GOT3 (cell line): ENCODE results near the gene ARHGAP24.
"Not testable (repeated sequence)": the region's sequence is repeated elsewhere in the genome, so short reads cannot be mapped to it uniquely, and the experiment has no call there.

Source experiments
- DNase-seq: peaks from one replicate; lab custom pipeline; 2025; ENCODE audit warnings: mixed read lengths; lab: John Stamatoyannopoulos, UW

Gene ARHGAP24

GRCh38 chr4:85961887-85962286 is 486.9 kb downstream of the ARHGAP24 start:
- DNase-seq: no peak

DNA sequence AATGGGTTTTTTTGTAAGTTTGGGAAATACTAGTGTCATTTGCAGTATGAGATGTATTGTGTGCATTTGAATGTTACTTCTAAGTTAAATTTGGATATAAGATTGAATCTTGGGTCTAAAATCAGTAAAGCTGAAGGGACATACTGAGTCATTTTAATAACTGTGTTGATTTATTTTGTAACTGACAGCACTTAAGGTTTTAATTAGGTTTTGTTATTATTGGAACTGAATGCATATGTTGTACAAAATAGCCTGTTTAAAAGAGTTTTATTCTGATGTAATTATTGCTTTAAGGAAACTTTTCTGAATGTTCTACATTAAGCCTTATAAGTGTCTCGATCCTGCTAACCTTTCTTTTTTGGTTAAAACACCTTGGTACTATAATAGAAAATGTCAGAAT is 488.3 kb downstream of the ARHGAP24 start:
- DNase-seq: no peak

DNA sequence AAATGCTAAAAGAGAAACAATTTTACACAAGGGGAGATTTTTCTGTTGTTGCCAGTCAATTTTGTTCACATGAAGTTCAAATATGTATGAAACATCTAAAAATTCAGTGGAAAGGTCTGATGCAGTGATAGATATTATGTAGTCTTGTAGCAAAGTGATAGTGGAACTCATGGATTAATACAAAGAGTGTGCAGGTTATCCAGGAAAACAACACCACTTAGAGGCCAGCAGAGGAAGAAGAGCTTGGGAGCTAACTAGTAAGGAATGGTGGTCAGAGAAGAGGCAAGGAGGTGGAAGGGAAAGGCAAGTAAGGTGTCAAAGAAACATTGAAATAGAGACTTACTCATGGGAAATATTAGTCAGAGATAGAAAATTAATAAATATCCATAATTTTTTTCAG is 489.3 kb downstream of the ARHGAP24 start:
- DNase-seq: no peak

GRCh38 chr4:85965017-85965416 is 490.1 kb downstream of the ARHGAP24 start:
- DNase-seq: not testable (repeated sequence)

GRCh38 chr4:85965529-85965928 is 490.6 kb downstream of the ARHGAP24 start:
- no peak for DNase-seq

DNA sequence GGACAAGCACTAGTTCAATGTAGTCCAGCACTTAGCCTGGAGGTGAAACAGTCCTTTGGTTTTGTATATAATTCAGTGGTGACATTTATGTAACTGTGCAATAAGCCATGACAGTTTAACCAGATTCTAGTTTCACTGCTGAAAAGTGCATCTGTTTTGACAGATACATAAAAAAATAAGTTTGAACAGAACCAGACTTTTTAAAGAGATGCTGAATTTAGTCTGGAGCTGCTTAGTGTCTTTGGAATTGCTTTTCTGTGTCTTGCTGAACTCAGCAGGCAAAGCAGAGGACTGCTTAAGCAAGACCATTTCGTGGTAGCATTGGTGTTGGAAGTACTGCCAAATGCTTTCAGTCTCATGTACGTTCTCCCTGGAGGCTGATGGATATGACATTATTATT is 491.4 kb downstream of the ARHGAP24 start:
- DNase-seq: no peak

GRCh38 chr4:85967872-85968271 is 492.9 kb downstream of the ARHGAP24 start:
- DNase-seq: no peak

GRCh38 chr4:85968945-85969819 is 494.2 kb downstream of the ARHGAP24 start:
- no peak for DNase-seq

DNA sequence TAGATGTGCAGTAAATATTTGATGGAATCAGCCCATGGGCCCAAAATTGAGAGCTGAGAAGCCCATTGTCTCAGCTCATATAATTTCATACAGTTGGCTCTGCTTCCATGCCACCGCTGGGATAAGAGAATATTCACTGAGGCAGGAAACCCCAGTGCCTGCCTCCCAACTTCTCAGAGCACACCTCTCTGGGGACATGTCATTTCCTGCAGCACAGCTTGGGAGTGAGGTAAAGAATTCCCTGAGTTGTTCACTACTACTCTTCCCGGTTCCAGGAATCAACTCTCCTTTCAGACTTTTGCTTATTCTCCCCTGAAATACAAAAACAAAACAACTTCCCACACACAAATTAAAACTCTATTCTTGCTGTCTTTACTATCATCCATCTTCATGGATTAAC is 495.6 kb downstream of the ARHGAP24 start:
- no peak for DNase-seq

GRCh38 chr4:85979276-85979675 is 504.3 kb downstream of the ARHGAP24 start:
- no peak for DNase-seq

DNA sequence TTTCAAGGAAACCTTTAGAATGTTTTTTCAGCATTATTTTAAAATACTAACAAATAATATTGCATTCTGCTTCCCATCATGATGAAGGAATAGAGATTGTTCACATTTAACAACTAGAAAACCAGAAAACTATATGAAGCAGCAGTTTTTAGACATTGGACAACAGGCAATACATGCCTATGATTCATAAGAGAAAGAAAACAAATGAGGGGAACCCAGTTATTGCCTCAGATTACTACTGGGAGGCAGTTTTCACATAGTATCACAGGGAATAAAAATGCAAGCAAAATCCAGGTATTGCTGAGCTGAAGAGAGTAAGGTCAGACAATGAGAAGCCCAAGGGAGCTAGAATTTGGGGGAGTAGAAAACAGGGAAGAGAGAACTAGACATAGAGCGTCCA is 511.3 kb downstream of the ARHGAP24 start:
- no peak for DNase-seq

DNA sequence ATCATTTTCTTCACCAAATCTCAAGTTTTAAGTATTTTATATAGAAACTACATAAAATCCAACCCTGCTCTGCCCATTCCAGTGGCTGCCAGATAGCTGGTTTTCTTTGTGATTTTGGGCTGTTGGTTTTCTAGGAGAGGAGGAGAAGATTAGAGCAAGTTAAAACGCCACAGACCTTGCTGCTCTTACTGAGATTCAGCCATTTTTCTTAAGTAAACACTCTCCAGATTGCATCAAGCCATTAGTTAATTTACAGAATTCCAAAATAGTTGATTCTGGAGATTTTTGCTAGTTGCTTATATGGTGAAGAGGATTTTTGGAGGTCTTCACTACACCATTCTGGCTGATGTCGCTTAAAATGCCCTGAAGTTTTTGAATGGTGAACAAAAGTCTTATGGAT is 518.7 kb downstream of the ARHGAP24 start:
- DNase-seq: no peak

- no peak for DNase-seq
Measured at GRCh38 chr4:85994576-85994975, 519.6 kb downstream of the ARHGAP24 start.

- DNase-seq: no peak
Measured at GRCh38 chr4:85995361-85995760, 520.4 kb downstream of the ARHGAP24 start.

DNA sequence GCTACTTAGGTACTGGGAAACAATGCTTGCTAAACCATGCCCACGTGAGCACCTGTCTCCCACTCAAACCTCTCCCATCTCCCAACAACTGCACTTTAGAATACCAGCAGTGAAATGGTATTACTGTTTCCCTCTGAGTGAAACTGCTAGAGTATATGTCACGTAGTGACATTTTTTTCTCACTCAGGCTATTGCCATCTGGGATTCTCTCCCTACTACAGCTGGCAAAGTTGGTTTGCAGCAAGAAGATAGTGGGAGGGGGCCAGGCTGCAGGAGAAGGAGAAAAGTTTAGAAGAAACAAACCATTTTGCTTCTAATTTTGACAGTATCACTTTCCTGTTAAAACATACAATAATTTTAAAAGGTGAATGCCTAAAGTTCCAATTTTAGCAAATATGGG is 526.6 kb downstream of the ARHGAP24 start:
- no peak for DNase-seq

DNA sequence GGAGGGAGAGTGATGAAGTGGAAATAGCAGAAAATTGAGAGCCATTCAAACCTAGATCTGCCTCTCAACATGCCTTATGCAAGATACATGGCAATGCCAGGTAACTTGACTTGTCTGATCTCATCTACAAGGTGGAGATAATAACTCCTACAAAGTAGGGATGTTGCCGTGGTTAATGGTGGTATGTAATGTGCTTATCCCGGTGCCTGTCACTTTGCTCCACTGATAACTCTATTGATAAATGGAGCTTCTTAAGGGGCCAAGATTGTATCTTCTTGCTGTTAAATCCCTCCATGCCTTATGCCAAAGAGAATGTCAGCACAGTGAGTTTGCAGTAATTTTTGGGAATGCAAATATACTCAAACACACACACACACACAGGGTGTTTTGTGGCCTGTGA is 529.1 kb downstream of the ARHGAP24 start:
- DNase-seq: no peak

DNA sequence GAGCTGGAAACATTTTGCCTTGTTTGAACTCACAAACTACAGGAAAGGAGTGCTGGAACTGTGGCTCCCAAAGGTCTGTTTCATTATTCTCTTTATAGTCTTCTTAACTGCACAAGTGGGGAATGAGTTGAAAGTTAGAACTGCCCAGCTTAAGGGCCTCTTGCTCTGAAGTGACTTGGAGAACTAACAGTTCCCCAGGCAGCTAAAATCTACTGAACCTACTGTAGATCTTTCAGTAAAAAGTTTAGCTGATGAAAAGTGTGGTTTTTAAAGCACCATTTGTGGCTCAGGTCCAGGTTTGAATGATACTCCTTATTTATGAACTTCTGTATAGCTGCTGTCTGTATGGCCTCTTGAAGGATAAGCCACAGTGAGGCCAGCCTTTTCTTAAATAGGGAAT is 531.1 kb downstream of the ARHGAP24 start:
- no peak for DNase-seq

GRCh38 chr4:86007042-86007441 is 532.1 kb downstream of the ARHGAP24 start:
- DNase-seq: no peak

- DNase-seq: no peak
Measured at GRCh38 chr4:86011117-86011516, 536.2 kb downstream of the ARHGAP24 start.

- no peak for DNase-seq
Measured at GRCh38 chr4:86013621-86014020, 538.7 kb downstream of the ARHGAP24 start.

- DNase-seq: no peak
Measured at GRCh38 chr4:86014599-86014998, 539.6 kb downstream of the ARHGAP24 start.

- no peak for DNase-seq
Measured at GRCh38 chr4:86015412-86016350, 540.7 kb downstream of the ARHGAP24 start.

DNA sequence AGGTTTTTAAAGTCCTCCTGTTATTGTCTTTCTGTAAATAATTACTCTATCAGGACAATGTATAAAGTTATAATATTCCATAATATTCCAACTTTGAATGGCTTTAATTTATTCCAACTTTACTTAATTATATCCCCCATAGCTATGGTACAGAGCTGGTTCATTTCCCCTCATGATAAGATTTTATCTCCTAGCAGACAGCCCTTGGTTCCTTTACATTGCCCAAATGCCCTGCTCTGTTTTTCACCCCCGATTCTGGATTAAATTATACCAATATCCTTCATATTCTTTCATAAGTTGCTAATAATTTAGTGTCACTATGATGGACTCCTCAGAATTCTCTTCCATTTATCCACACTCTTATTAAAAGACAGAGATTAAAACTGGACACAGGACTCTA is 544.4 kb downstream of the ARHGAP24 start:
- DNase-seq: no peak
